SK-N-SH (cell line): Measurements from ENCODE around the gene SH3BP5L. TPM values are rescaled to one million over a fixed set of nuclear protein-coding genes. Genes with fewer than 3 reads are reported as not detected.

Source experiments
- CTCF ChIA-PET: fragments of 300-600, 350-600 bp; formaldehyde crosslinking; extraction: SDS; loops from one replicate; lab custom pipeline; 2021; lab: Yijun Ruan, JAX
- POLR2A ChIA-PET: fragments of 350-600 bp; sonication (Branson Sonifier 250); formaldehyde crosslinking; extraction: SDS; loops from one replicate; lab custom pipeline; 2020; ENCODE audit warnings: antibody characterized with exemption, inconsistent platforms; lab: Yijun Ruan, JAX
- DNase-seq: peaks from one replicate; pipeline ENCODE4 v3.0.0; 2012
- H2AFZ ChIP-seq: fragments of 200-600 bp; sonication (generic); 2 replicates; pipeline ENCODE4 v1.8.1; 2016; ENCODE audit warnings: antibody characterized with exemption, mild to moderate bottlenecking, low read depth
- H3F3A ChIP-seq: fragments of 200-600 bp; sonication (generic); replicated peaks from 2 replicates; pipeline ENCODE3; 2016; ENCODE audit warnings: antibody characterized with exemption, mild to moderate bottlenecking; ENCODE audit not compliant: insufficient read depth
- H3K27ac ChIP-seq, 2 experiments: fragments of 200-500 bp in 1 of 2; fragments of 200-600 bp in 1 of 2; sonication (Bioruptor generic) in 1 of 2; sonication (generic), shearing (Covaris generic) in 1 of 2; 2 replicates each; pipeline versions ENCODE4 v1.5.1 to v1.6.1; 2014 to 2016; ENCODE audit warnings: low read depth in 2 of 2, inconsistent platforms in 1 of 2, low read length in 1 of 2, mild to moderate bottlenecking in 1 of 2, mixed read lengths in 1 of 2
- H3K27me3 ChIP-seq: fragments of 200-600 bp; sonication (generic), shearing (Covaris generic); 2 replicates; pipeline ENCODE4 v1.6.1; 2016; ENCODE audit warnings: mixed run types; ENCODE audit not compliant: insufficient read depth
- H3K36me3 ChIP-seq, 2 experiments: fragments of 200-500 bp in 1 of 2; fragments of 200-600 bp in 1 of 2; sonication (Bioruptor generic) in 1 of 2; sonication (generic) in 1 of 2; replicated peaks in 1 of 2; 2 replicates each; pipeline versions ENCODE3 to v1.5.1; 2014 to 2016; ENCODE audit warnings: low read length in 1 of 2, mild to moderate bottlenecking in 1 of 2; ENCODE audit not compliant: insufficient read depth in 2 of 2, control insufficient read depth in 1 of 2
- H3K4me1 ChIP-seq, 2 experiments: fragments of 200-500 bp in 1 of 2; fragments of 200-600 bp in 1 of 2; sonication (Bioruptor generic) in 1 of 2; sonication (generic), shearing (Covaris generic) in 1 of 2; 2 replicates each; pipeline versions ENCODE4 v1.5.1 to v1.6.1; 2014 to 2016; ENCODE audit warnings: low read depth in 1 of 2, low read length in 1 of 2, mixed run types in 1 of 2; ENCODE audit not compliant: insufficient read depth in 2 of 2, control insufficient read depth in 1 of 2
- H3K4me2 ChIP-seq: fragments of 200-600 bp; sonication (generic), shearing (Covaris generic); 2 replicates; pipeline ENCODE4 v1.6.1; 2017; ENCODE audit warnings: mixed run types
- H3K4me3 ChIP-seq, 2 experiments: fragments of 200-500 bp in 1 of 2; fragments of 200-600 bp in 1 of 2; sonication (Bioruptor generic) in 1 of 2; sonication (generic), shearing (Covaris generic) in 1 of 2; 2 replicates each; pipeline versions ENCODE4 v1.5.1 to v1.8.1; 2014 to 2016; ENCODE audit warnings: low read depth in 2 of 2, inconsistent platforms in 1 of 2, low read length in 1 of 2, mild to moderate bottlenecking in 1 of 2, mixed read lengths in 1 of 2, moderate library complexity in 1 of 2
- H3K79me2 ChIP-seq: fragments of 200-600 bp; sonication (generic); 2 replicates; pipeline ENCODE4 v1.8.1; 2017; ENCODE audit warnings: mild to moderate bottlenecking; ENCODE audit not compliant: insufficient read depth
- H3K9ac ChIP-seq: fragments of 200-600 bp; sonication (generic); 2 replicates; pipeline ENCODE4 v1.6.1; 2017; ENCODE audit warnings: mixed run types
- H3K9me2 ChIP-seq: fragments of 200-600 bp; sonication (generic); 2 replicates; pipeline ENCODE4 v1.6.1; 2017; ENCODE audit warnings: mixed run types
- H3K9me3 ChIP-seq: fragments of 200-600 bp; sonication (generic); 2 replicates; pipeline ENCODE4 v1.6.1; 2017; ENCODE audit warnings: mixed run types, mild to moderate bottlenecking, moderate library complexity
- H4K20me1 ChIP-seq: fragments of 200-600 bp; sonication (generic); 2 replicates; pipeline ENCODE4 v1.6.1; 2017; ENCODE audit warnings: mild to moderate bottlenecking, mixed run types; ENCODE audit not compliant: insufficient read depth
- CHD2 ChIP-seq: fragments of 150-350 bp; IDR thresholded peaks from 2 replicates; pipeline ENCODE4 v1.6.1; 2018; ENCODE audit warnings: low read length; ENCODE audit not compliant: partially characterized antibody
- CTCF ChIP-seq: fragments of 200-600 bp; sonication (generic); IDR thresholded peaks from 2 replicates; pipeline ENCODE4 v1.6.1; 2017; ENCODE audit warnings: antibody characterized with exemption, mild to moderate bottlenecking, moderate library complexity
- EP300 ChIP-seq, 2 experiments: IDR thresholded peaks; 2 replicates each; pipeline versions ENCODE4 v1.4.0 to v1.6.1; 2012; ENCODE audit warnings: borderline replicate concordance in 1 of 2, low read depth in 1 of 2, low read length in 1 of 2
- FOXJ3 ChIP-seq: sonication (generic); formaldehyde crosslinking; IDR thresholded peaks from 2 replicates; pipeline ENCODE4 v1.5.1; 2020; ENCODE audit warnings: mild to moderate bottlenecking, missing genetic modification reagents
- FOXM1 ChIP-seq: IDR thresholded peaks from 2 replicates; pipeline ENCODE4 v1.4.0; 2012; ENCODE audit warnings: low read depth, mild to moderate bottlenecking
- GABPA ChIP-seq: IDR thresholded peaks from 2 replicates; pipeline ENCODE4 v1.4.0; 2012; ENCODE audit warnings: low read depth, mild to moderate bottlenecking
- GATA2 ChIP-seq: sonication (generic); formaldehyde crosslinking; IDR thresholded peaks from 2 replicates; pipeline ENCODE4 v1.5.0; 2020; ENCODE audit warnings: mild to moderate bottlenecking, missing genetic modification reagents
- IRF3 ChIP-seq: fragments of 150-350 bp; IDR thresholded peaks from 2 replicates; pipeline ENCODE4 v1.6.1; 2016; ENCODE audit warnings: mild to moderate bottlenecking, low read depth, low read length
- JUND ChIP-seq: IDR thresholded peaks from 2 replicates; pipeline ENCODE4 v1.4.0; 2012
- MXI1 ChIP-seq: IDR thresholded peaks from 2 replicates; pipeline ENCODE4 v1.6.1; 2012; ENCODE audit warnings: mild to moderate bottlenecking, low read depth, low read length, improper control_type of control experiment
- NFIC ChIP-seq: IDR thresholded peaks from 2 replicates; pipeline ENCODE4 v1.4.0; 2012; ENCODE audit warnings: borderline replicate concordance
- NRF1 ChIP-seq: IDR thresholded peaks from 2 replicates; pipeline ENCODE4 v1.6.1; 2012; ENCODE audit warnings: low read depth, mild to moderate bottlenecking, low read length
- RCOR1 ChIP-seq: fragments of 150-350 bp; IDR thresholded peaks from 2 replicates; pipeline ENCODE4 v1.6.1; 2017; ENCODE audit warnings: antibody characterized with exemption, low read length
- RFX5 ChIP-seq: IDR thresholded peaks from 2 replicates; pipeline ENCODE4 v1.6.1; 2012; ENCODE audit warnings: mild to moderate bottlenecking, improper control_type of control experiment, low read length
- RXRA ChIP-seq: IDR thresholded peaks from 2 replicates; pipeline ENCODE4 v1.4.0; 2012; ENCODE audit warnings: low read depth, mild to moderate bottlenecking, borderline replicate concordance
- SMC3 ChIP-seq: IDR thresholded peaks from 2 replicates; pipeline ENCODE4 v1.6.1; 2012; ENCODE audit warnings: low read depth, low read length, improper control_type of control experiment
- TCF12 ChIP-seq: IDR thresholded peaks from 2 replicates; pipeline ENCODE4 v1.4.0; 2012
- TEAD4 ChIP-seq: IDR thresholded peaks from 2 replicates; pipeline ENCODE4 v1.4.0; 2012; ENCODE audit warnings: mild to moderate bottlenecking, borderline replicate concordance; ENCODE audit not compliant: insufficient read depth
- USF1 ChIP-seq: IDR thresholded peaks from 2 replicates; pipeline ENCODE4 v1.4.0; 2012; ENCODE audit warnings: low read depth, borderline replicate concordance
- YY1 ChIP-seq: IDR thresholded peaks from 2 replicates; pipeline ENCODE4 v1.4.0; 2012; ENCODE audit warnings: low read depth, mild to moderate bottlenecking
- WGBS: methylation state at CpG from one replicate; pipeline ENCODE4 v1.1.6; 2017; ENCODE audit warnings: low lambda C conversion rate; 5-methylcytosine and 5-hydroxymethylcytosine counted together
- polyA plus RNA-seq, 3 experiments: library from polyadenylated mRNA; depleted of rRNA; stranded (reverse); fragments of >200 nt; gene quantifications; 2 replicates each; pipeline ENCODE4 v1.2.3, GENCODE V29; 2012
- TF ChIP-seq, protein P1 (sequence below): IDR thresholded peaks from 2 replicates; pipeline ENCODE4; 2012
- TF ChIP-seq, protein P2 (sequence below): fragments of 150-350 bp; IDR thresholded peaks from 2 replicates; pipeline ENCODE4 v1.6.1; 2017; ENCODE audit warnings: antibody characterized with exemption, low read length, low read depth, borderline replicate concordance

The SH3BP5L gene
- polyA plus RNA-seq, 1 of the 3 experiments (the other 2 are of a cell fraction) = 32.1 TPM

- TF ChIP-seq CTCF (no peak), USF1 (no peak), RFX5 (no peak), FOXJ3 (CRISPR knock-in tag) (no peak), GABPA (no peak), RCOR1 (no peak)
- TF ChIP-seq, protein P1, sequence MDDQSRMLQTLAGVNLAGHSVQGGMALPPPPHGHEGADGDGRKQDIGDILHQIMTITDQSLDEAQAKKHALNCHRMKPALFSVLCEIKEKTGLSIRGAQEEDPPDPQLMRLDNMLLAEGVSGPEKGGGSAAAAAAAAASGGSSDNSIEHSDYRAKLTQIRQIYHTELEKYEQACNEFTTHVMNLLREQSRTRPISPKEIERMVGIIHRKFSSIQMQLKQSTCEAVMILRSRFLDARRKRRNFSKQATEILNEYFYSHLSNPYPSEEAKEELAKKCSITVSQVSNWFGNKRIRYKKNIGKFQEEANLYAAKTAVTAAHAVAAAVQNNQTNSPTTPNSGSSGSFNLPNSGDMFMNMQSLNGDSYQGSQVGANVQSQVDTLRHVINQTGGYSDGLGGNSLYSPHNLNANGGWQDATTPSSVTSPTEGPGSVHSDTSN = no peak
- TF ChIP-seq, all 33 proteins: peak for 0
Measured at GRCh38 chr1:248817065-248817464, 8.7 kb downstream of the SH3BP5L start (continued).

- Histone ChIP-seq H3K9ac (no peak overlapping the region), H3K36me3 (peaks cover 19 to 70% of the 10 kb centered on the region in 2 experiments), H3K9me3 (no peaks in the 10 kb centered on the region), H3K4me2 (no peak overlapping the region), H3K9me2 (no peaks in the 10 kb centered on the region), H4K20me1 (no peaks in the 10 kb centered on the region; the same call in 1 of the 2 replicates), H2AFZ (no peak overlapping the region), H3K79me2 (peaks cover 45% of the 10 kb centered on the region), H3K4me1 (peaks cover 4 to 9% of the 10 kb centered on the region in 2 experiments; a peak in 1 of 4 replicates), H3K4me3 (no peak overlapping the region), H3K27ac (no peak overlapping the region), H3K27me3 (no peaks in the 10 kb centered on the region), H3F3A (peaks cover under 1% of the 10 kb centered on the region)
- DNase-seq = no peak
- TF ChIP-seq JUND (no peak), CHD2 (no peak), RXRA (no peak), IRF3 (no peak), TEAD4 (no peak), TCF12 (no peak), MXI1 (no peak), FOXJ3 (CRISPR knock-in tag) (no peak), SMC3 (no peak), FOXM1 (no peak), EP300 (IDR thresholded peaks at IDR 0.05; ENCODE audit: borderline replicate concordance in 1 of 2, low read depth in 1 of 2, low read length in 1 of 2) (no peak), GATA2 (no peak), YY1 (no peak), NRF1 (no peak), NFIC (no peak)
- TF ChIP-seq, protein P1 = no peak
- TF ChIP-seq, protein P2, sequence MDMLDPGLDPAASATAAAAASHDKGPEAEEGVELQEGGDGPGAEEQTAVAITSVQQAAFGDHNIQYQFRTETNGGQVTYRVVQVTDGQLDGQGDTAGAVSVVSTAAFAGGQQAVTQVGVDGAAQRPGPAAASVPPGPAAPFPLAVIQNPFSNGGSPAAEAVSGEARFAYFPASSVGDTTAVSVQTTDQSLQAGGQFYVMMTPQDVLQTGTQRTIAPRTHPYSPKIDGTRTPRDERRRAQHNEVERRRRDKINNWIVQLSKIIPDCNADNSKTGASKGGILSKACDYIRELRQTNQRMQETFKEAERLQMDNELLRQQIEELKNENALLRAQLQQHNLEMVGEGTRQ = no peak
- ChIA-PET POLR2A (no interaction called here), CTCF (interaction anchor here (1.1 kb wide), 1 partner anchor 9 kb away, joined by 4 read pairs; no protein-coding TSS in a partner anchor)
- WGBS = 87% methylated on average over 8 of the region's 13 CpGs
Measured at GRCh38 chr1:248816042-248816851, 9.5 kb downstream of the SH3BP5L start.
